HG03139 (cell line): ENCODE measurements around the gene MSS51.
"Not testable (repeated sequence)": the region's sequence is repeated elsewhere in the genome, so short reads cannot be mapped to it uniquely, and the experiment has no call there.

ENCODE experiments used
- ATAC-seq: cut with Tn5 transposase; IDR thresholded peaks from one replicate; pipeline ENCODE4 v1.9.1; 2021; ENCODE audit not compliant: unreplicated experiment

MSS51 gene

DNA sequence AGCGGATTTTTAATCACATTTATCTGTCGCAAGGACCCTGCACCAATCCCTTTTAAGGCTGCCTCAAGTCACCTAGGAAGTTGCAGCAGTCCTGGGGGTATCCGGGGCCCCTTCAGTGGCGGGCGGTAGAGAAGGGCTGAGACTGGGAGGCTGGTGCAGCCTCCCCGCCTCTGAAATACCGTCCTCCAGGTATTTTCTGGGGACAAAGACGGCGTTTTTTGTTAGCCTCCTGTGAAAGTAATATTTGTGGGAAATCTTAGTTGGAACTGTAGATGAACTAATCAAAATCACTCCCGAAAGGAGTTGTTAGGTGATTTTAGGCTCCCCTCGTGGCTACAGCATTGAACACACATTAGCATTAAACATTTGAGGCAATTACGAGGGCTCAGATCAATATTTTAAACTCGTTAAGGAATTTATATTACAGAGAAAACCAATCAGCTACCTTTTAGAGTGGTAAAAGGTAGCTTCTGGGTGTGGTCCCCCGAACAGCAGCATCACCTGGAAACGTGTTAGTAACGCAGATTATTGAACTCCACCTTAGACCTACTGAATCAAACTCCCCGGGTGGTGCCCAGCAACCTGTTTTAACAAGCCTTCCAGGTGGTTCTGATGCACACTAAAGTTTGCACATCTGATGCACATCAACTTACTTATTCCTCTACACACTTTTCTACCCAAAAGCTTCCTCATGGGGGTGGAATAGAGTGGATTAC, 19.0 kb downstream of the MSS51 start:
- ATAC-seq = peak; percentile 26

GRCh38 chr10:73413528-73414229, 19.7 kb downstream of the MSS51 start, which contains the start of gene ANXA7:
Gene ANXA7, minus strand, starts transcription at chr10:73414058. Its CDS starts 13,202 bp downstream, at chr10:73400856.
- ATAC-seq = peak; percentile 86

GRCh38 chr10:73413108-73413527, 20.2 kb downstream of the MSS51 start:
- peak; percentile 18 for ATAC-seq

DNA sequence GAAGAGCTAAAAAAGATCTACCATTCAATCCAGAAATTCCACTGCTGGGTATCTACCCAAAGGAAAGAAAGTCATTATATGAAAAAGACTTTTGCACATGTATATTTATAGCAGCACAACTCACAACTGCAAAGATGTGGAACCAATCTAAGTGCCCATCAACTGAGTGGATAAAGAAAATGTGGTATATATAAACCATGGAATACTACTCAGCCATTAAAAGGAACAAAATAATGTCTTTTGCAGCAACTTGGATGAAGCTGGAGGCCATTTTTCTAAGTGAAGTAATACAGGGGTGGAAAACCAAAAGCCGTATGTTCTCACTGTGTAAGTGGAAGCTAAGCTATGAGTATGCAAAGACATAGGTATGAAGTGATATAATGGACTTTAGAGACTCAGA, 22.5 kb downstream of the MSS51 start:
- ATAC-seq = no peak

- ATAC-seq = no peak
Measured at GRCh38 chr10:73408978-73409521, 24.3 kb downstream of the MSS51 start.

DNA sequence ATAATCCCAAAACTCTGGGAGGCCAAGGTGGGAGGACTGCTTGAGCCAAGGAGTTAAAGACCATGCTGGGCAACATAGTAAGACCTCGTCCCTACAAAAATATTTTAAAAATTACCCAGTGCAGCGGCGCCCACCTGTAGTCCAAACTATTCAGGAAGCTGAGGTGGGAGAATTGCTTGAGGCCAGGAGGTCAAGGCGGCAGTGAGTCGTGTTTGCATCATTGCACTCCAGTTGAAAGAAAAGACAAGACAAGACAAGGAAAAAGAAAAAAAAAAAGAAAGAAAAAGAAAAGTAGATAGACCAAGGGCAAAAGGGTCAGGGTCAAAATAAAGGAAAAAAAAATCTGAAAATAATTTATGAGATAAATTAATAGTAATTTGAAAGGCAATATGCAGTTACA, 25.3 kb downstream of the MSS51 start:
- ATAC-seq = no peak

DNA sequence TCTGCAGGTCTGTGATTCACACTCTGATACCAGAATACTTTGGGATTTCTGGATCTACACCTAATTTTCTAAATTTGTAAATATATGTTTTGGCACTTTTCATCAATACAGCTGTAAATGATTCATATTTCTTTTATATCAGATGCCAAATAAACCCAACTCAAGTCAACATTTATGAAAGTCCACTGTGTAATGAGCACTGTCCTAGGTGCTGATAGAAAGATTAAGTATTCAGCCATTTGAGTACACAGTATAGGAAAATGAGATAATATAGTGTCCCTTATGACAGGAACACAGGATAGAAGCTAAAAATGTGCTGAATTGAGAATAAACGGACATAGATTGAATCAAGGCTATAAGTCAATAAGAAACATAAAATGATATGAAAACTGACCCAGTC, 25.9 kb downstream of the MSS51 start:
- no peak for ATAC-seq

DNA sequence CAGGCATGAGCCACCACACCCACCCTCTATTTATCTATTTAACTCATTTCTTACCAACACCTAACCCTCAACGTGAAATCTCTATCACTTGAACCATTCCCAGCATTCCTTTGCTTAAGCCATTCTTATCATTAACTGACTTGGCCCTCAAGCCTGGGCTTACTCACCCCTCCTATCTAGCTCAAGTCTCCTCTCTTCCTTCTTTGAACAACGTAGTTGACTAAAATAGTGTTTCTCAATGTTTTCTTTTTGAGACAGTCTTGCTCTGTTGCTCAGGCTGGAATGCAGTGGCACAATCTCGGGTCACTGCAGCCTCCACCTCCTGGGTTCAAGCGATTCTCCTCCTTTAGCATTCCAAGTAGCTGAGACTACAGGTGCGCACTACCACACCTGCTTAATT, 26.5 kb downstream of the MSS51 start:
- no peak for ATAC-seq

DNA sequence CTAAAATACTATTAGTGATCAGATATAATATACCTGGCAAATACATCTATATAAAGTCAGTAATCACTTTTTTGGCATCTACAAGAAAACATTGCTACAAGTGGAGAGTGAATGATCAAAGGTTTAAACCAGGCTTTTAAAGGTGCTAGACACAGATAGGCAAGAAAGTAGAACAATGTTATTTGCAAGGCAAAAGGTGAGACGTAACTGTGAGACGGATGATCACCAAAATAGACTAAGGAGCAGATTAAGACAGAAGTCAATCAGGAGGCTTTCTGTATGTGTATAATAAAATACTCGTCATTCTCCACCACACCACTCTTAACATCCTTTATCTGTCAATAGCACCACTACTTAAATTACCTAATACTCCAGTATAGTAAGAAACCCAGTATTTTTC, 27.8 kb downstream of the MSS51 start:
- no peak for ATAC-seq

DNA sequence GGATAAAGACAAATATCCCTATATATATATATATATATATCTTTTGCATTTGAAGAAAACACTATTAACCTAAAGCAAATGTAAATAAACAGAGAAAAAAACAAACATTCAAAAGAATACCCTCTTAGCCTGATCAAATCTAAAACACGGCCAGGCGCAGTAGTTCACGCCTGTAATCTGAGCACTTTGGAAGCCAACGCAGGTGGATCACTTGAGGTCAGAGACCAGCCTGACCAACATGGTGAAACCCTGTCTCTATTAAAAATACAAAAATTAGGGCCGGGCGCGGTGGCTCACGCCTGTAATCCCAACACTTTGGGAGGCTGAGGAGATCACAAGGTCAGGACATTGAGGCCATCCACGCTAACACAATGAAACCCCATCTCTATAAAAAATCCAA, 28.7 kb downstream of the MSS51 start:
- no peak for ATAC-seq

- ATAC-seq = no peak
Measured at GRCh38 chr10:73401636-73402035, 31.7 kb downstream of the MSS51 start.

GRCh38 chr10:73399063-73399462, 34.3 kb downstream of the MSS51 start:
- ATAC-seq = no peak

DNA sequence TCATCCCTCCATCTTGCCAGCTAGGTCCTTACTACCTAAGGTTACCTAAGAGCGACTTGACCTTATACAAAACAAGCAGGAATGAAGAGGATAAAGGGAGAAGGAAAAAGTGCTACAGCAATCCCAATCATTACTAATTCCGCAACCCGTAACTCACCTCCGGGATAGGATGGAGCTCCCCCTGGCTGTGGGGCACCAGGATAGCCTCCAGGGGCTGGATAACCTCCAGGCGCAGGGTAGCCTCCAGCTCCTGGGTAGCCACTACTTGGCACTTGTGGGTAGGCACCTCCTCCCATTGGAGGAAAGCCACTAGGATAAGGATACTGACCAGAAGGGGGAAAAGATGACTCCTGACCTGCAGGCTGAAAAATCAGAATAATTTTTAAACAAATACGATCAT, 35.3 kb downstream of the MSS51 start:
- no peak for ATAC-seq

- not testable (repeated sequence) for ATAC-seq
Measured at GRCh38 chr10:73394325-73394724, 39.0 kb downstream of the MSS51 start.

DNA sequence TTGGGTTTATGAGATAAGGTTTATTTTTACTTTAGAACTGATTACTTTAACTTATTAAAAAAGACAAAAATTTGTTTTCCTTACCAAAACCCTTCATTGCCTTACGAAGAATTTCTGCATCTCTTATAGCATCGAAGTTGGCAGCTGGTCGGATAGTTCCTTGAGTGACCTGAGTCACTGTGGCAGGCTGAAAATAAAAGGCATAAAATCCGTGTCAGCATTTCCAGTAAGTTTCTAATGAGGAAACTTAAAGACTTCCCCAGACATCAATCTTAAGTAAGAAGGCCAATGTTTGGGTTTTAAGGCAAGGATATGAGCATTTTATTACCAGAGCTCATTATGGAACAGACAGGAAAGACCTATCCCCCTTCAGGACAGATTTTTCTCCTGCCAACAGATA, 45.1 kb downstream of the MSS51 start:
- ATAC-seq = no peak

- no peak for ATAC-seq
Measured at GRCh38 chr10:73386583-73386982, 46.8 kb downstream of the MSS51 start.

- ATAC-seq = no peak
Measured at GRCh38 chr10:73379064-73379748, 54.2 kb downstream of the MSS51 start.

GRCh38 chr10:73376679-73377078, 56.7 kb downstream of the MSS51 start:
- ATAC-seq = no peak
